HepG2 (cell line): ENCODE data around the gene TSC22D4. TPM values are rescaled to one million over a fixed set of nuclear protein-coding genes. Genes with fewer than 3 reads are reported as not detected.
A peak's percentile ranks its signal among the peaks of the same experiment; 100 is the strongest.

ENCODE experiments used
- ATAC-seq: fragments of 200-7000 bp; cut with Tn5 transposase; 3 replicates; pipeline ENCODE4 v1.9.1; 2020; ENCODE audit warnings: mild to moderate bottlenecking, moderate library complexity
- BruUV-seq: library from RNA; stranded (reverse); fragments of 400-500 nt; replicated peaks from 2 replicates; lab custom pipeline; 2021; lab: Mats Ljungman, UMichigan
- CTCF ChIA-PET: fragments of 300-600 bp; formaldehyde crosslinking; extraction: SDS; loops from one replicate; lab custom pipeline; 2021; ENCODE audit warnings: low total read pairs, inconsistent platforms, low intra/inter-chr PET ratio; lab: Yijun Ruan, JAX
- POLR2A ChIA-PET: fragments of 350-600 bp; sonication (Branson Sonifier 250); formaldehyde crosslinking; loops from one replicate; lab custom pipeline; 2020; ENCODE audit warnings: antibody characterized with exemption, inconsistent platforms; lab: Yijun Ruan, JAX
- DNase-seq: peaks from one replicate; pipeline ENCODE4 v3.0.0-alpha.2; 2015; ENCODE audit warnings: low spot score
- FAIRE-seq: peaks from 3 replicates; lab custom pipeline; 2011; peaks lifted over from hg19 to GRCh38; lab: Jason Lieb, UNC
- H2AFZ ChIP-seq: one replicate; pipeline ENCODE4 v1.6.1; 2011; ENCODE audit warnings: low read length, inconsistent platforms
- H3K27ac ChIP-seq: fragments of 300-600 bp; 3 replicates; pipeline ENCODE4 v1.8.0; 2011; ENCODE audit warnings: mixed run types, mild to moderate bottlenecking, mixed read lengths, low read length, inconsistent platforms; ENCODE audit not compliant: insufficient read depth; ENCODE audit errors: extremely low read length
- H3K27me3 ChIP-seq, 2 experiments: fragments of 200-600 bp in 1 of 2; 2 replicates in 1 of 2; 3 replicates in 1 of 2; pipeline versions ENCODE4 v1.6.0 to v1.8.0; 2011; ENCODE audit warnings: low read length in 2 of 2, mild to moderate bottlenecking in 2 of 2, moderate library complexity in 2 of 2, inconsistent platforms in 1 of 2; ENCODE audit not compliant: insufficient read depth in 2 of 2, control insufficient read depth in 1 of 2
- H3K36me3 ChIP-seq, 2 experiments: fragments of 200-600 bp in 1 of 2; replicated peaks in 1 of 2; 2 replicates in 1 of 2; 3 replicates in 1 of 2; pipeline versions ENCODE4 v1.5.1 to v1.8.0; 2011; ENCODE audit warnings: low read length in 2 of 2, inconsistent platforms in 1 of 2; ENCODE audit not compliant: insufficient read depth in 2 of 2, control insufficient read depth in 1 of 2
- H3K4me1 ChIP-seq: 2 replicates; pipeline ENCODE4 v1.5.1; 2012; ENCODE audit warnings: low read length, inconsistent platforms; ENCODE audit not compliant: insufficient read depth
- H3K4me2 ChIP-seq: 2 replicates; pipeline ENCODE4 v1.6.0; 2011; ENCODE audit warnings: low read depth, low read length, inconsistent platforms
- H3K4me3 ChIP-seq, 3 experiments: fragments of 200-600 bp in 1 of 3; sonication (generic), shearing (Covaris generic) in 1 of 3; replicated peaks in 1 of 3; 2 replicates each; pipeline ENCODE4 v1.5.1; 2011 to 2016; ENCODE audit warnings: low read length in 3 of 3, inconsistent platforms in 2 of 3, low read depth in 2 of 3, mild to moderate bottlenecking in 2 of 3, control low read depth in 1 of 3, mixed read lengths in 1 of 3; ENCODE audit not compliant: insufficient read depth in 1 of 3
- H3K79me2 ChIP-seq: one replicate; pipeline ENCODE4 v1.6.1; 2011; ENCODE audit warnings: low read length, inconsistent platforms; ENCODE audit not compliant: insufficient read depth
- H3K9ac ChIP-seq: 2 replicates; pipeline ENCODE4 v1.6.0; 2011; ENCODE audit warnings: mild to moderate bottlenecking, low read depth, low read length, inconsistent platforms; ENCODE audit not compliant: insufficient read depth
- H3K9me3 ChIP-seq: 2 replicates; pipeline ENCODE4 v1.5.1; 2012; ENCODE audit warnings: mild to moderate bottlenecking, low read length
- H4K20me1 ChIP-seq: 2 replicates; pipeline ENCODE4 v1.6.0; 2011; ENCODE audit warnings: inconsistent platforms, mild to moderate bottlenecking, low read length, moderate library complexity; ENCODE audit not compliant: insufficient read depth
- HNRNPUL1 ChIP-seq: fragments of 200-400 bp; formaldehyde crosslinking; IDR thresholded peaks from 2 replicates; pipeline ENCODE4 v1.6.1; 2017; ENCODE audit warnings: low read depth, mild to moderate bottlenecking, low read length, moderate library complexity
- ZBTB7A ChIP-seq: sonication (generic); formaldehyde crosslinking; IDR thresholded peaks from 2 replicates; pipeline ENCODE4 v1.8.0; 2022; ENCODE audit warnings: mild to moderate bottlenecking, missing genetic modification reagents
- ZFP41 ChIP-seq: sonication (generic); formaldehyde crosslinking; IDR thresholded peaks from 2 replicates; pipeline ENCODE4 v1.4.0; 2020; ENCODE audit warnings: mild to moderate bottlenecking, missing genetic modification reagents, borderline replicate concordance
- ZNF337 ChIP-seq: sonication (generic); formaldehyde crosslinking; IDR thresholded peaks from 2 replicates; pipeline ENCODE4 v1.5.1; 2020; ENCODE audit warnings: missing genetic modification reagents, low read depth, mild to moderate bottlenecking, borderline replicate concordance
- ZNF460 ChIP-seq: sonication (generic); formaldehyde crosslinking; IDR thresholded peaks from 2 replicates; pipeline ENCODE4 v1.5.1; 2020; ENCODE audit warnings: missing genetic modification reagents, mild to moderate bottlenecking, borderline replicate concordance
- WGBS: methylation state at CpG from one replicate; pipeline ENCODE4 v1.1.6; 2017; ENCODE audit warnings: low lambda C conversion rate; 5-methylcytosine and 5-hydroxymethylcytosine counted together
- in situ Hi-C: cut with HindIII; loops from 2 replicates; pipeline ENCODE4 v1.10.0; 2017; ENCODE audit warnings: low pct_unique_long_range_greater_than_20kb; ENCODE audit not compliant: extremely low pct_ligation_motif_present
- intact Hi-C: fragments of 100-400 bp; cut with micrococcal nuclease; formaldehyde crosslinking; loops from one replicate; pipeline ENCODE4 v1.10.0; 2022; ENCODE audit not compliant: unreplicated experiment
- polyA plus RNA-seq, 8 experiments: library from polyadenylated mRNA; depleted of rRNA in 3 of 8; stranded (reverse) in 7 of 8; unstranded in 1 of 8; fragments of >200 nt; fragmentation: Illumina TruSeq in 4 of 8; extraction: Trizol in 4 of 8; gene quantifications; 2 replicates each; pipeline versions ENCODE4 v1.2.1 to v1.2.3, GENCODE V29; 2011 to 2016; ENCODE audit warnings: low read depth in 4 of 8, missing spikeins in 1 of 8, mixed read lengths in 1 of 8; ENCODE audit not compliant: insufficient read depth in 1 of 8
- total RNA-seq, 5 experiments: library from RNA; depleted of rRNA; stranded (reverse); fragments of >200 nt; fragmentation: Illumina TruSeq; extraction: Trizol; gene quantifications; 2 replicates each; pipeline ENCODE4 v1.2.3, GENCODE V29; 2016; ENCODE audit warnings: low read depth in 1 of 5
- TF ChIP-seq, protein P1 (sequence below): sonication (generic); formaldehyde crosslinking; IDR thresholded peaks from 2 replicates; pipeline ENCODE4 v1.5.1; 2020; ENCODE audit warnings: missing genetic modification reagents, mild to moderate bottlenecking, borderline replicate concordance
- TF ChIP-seq, protein P2 (sequence below): sonication (generic); formaldehyde crosslinking; conservative IDR thresholded peaks from 2 replicates; pipeline ENCODE4 v1.5.0; 2020; ENCODE audit warnings: missing genetic modification reagents

TSC22D4 gene
- total and polyA plus RNA-seq, 2 of the 13 experiments (the other 11 are each of a cell fraction or from before 2014, with no cell fraction given) = 7.7 to 8.7 TPM

GRCh38 chr7:100435401-100436304 is 43.4 kb downstream of the TSC22D4 start (continued):
- TF ChIP-seq ZFP41 (CRISPR knock-in tag) = no peak

DNA sequence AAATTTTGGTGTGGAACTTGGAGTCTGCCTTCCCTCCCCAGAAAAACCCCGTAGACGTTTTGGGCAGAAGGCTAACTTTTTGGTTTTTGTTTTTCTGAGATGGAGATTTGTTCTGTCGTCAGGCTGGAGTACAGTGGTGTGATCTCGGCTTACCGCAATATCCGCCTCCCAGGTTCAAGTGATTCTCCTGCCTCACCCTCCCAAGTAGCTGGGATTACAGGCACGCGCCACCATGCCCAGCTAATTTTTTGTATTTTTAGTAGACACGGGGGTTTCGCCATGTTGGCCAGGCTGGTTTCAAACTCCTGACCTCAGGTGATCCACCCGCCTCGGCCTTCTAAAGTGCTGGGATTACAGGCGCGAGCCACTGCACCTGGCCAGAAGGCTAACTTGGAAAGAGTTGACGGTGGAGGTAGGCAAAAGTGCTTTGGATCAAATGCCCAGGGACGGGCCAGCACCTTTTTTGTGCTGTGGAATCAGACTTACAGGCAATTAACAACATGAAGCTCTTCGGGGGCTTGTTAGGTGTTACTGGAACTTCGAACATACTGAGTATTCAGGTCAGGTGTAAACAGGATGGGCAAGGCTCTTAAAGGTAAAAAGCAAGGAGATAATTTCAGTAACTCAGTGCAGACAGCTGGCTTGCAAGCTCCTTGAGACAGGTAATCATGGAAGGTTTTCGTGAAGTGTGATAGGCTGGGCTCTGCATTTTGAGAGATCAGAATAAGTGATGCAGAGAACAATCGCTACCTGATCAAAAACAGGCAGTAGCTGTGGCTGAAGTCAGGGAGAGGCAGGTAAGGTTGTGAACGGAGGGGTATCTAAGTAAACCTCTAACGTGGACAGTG is 44.5 kb downstream of the TSC22D4 start:
- Histone ChIP-seq H3K4me1 (peaks cover 71% of the 10 kb centered on the region), H3K27me3 (no peaks in the 10 kb centered on the region; a peak in 1 of 5 replicates), H3K36me3 (peaks cover 5 to 30% of the 10 kb centered on the region in 2 experiments), H4K20me1 (no peaks in the 10 kb centered on the region; the same call in 1 of the 2 replicates), H2AFZ (no peak overlapping the region), H3K27ac (peak overlapping the region; percentile 90), H3K4me2 (peak overlapping the region; percentile 80), H3K9ac (peak overlapping the region; percentile 95), H3K4me3 (peak overlapping the region; percentile 80 to 93 (median 86)), H3K79me2 (peaks cover 37% of the 10 kb centered on the region), H3K9me3 (no peaks in the 10 kb centered on the region)
- intact Hi-C loops = no loop called here
- ATAC-seq (no peak), DNase-seq (no peak), FAIRE-seq (no peak)
- WGBS = 88% methylated on average over 22 of the region's 22 CpGs
- ChIA-PET POLR2A (interaction anchor here (0.9 to 5.0 kb wide), 2 partner anchors 11 to 15 kb away, joined by 4 to 72 read pairs; no protein-coding TSS in a partner anchor), CTCF (no interaction called here)
- no TSS peak for BruUV-seq
- in situ Hi-C loops = no loop called here
- TF ChIP-seq ZNF337 (CRISPR knock-in tag) = no peak
- TF ChIP-seq ZBTB7A = no peak
- TF ChIP-seq HNRNPUL1 = no peak
- no peak; the same call in 1 of the 2 replicates for TF ChIP-seq ZNF460 (CRISPR knock-in tag)
- TF ChIP-seq, protein P1, sequence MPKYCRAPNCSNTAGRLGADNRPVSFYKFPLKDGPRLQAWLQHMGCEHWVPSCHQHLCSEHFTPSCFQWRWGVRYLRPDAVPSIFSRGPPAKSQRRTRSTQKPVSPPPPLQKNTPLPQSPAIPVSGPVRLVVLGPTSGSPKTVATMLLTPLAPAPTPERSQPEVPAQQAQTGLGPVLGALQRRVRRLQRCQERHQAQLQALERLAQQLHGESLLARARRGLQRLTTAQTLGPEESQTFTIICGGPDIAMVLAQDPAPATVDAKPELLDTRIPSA (CRISPR knock-in tag) = no peak
- TF ChIP-seq, protein P2, sequence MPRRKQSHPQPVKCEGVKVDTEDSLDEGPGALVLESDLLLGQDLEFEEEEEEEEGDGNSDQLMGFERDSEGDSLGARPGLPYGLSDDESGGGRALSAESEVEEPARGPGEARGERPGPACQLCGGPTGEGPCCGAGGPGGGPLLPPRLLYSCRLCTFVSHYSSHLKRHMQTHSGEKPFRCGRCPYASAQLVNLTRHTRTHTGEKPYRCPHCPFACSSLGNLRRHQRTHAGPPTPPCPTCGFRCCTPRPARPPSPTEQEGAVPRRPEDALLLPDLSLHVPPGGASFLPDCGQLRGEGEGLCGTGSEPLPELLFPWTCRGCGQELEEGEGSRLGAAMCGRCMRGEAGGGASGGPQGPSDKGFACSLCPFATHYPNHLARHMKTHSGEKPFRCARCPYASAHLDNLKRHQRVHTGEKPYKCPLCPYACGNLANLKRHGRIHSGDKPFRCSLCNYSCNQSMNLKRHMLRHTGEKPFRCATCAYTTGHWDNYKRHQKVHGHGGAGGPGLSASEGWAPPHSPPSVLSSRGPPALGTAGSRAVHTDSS = no peak
